IMR-90 (cell line): ENCODE measurements around the gene ETS1.

ENCODE experiments used
- CEBPB ChIP-seq: IDR thresholded peaks from 2 replicates; pipeline ENCODE4 v1.6.1; 2012; ENCODE audit warnings: low read depth, low read length, improper control_type of control experiment
- CTCF ChIP-seq: conservative IDR thresholded peaks from 2 replicates; pipeline ENCODE4 v1.5.1; 2012; ENCODE audit warnings: mild to moderate bottlenecking, low read depth, low read length, improper control_type of control experiment
- POLR2A ChIP-seq: IDR thresholded peaks from 2 replicates; pipeline ENCODE4 v1.6.1; 2012; ENCODE audit warnings: mild to moderate bottlenecking, low read depth, low read length

- TF ChIP-seq CTCF, result no peak
- TF ChIP-seq POLR2A, result no peak
- TF ChIP-seq CEBPB, result no peak
These were observed 11.4 kb downstream of the ETS1 start for GRCh38 chr11:128575961-128576350.
